GM18868 (cell line): ENCODE measurements around the gene NFYC.
A peak's percentile ranks its signal among the peaks of the same experiment; 100 is the strongest.

Source experiments
- ATAC-seq: cut with Tn5 transposase; IDR thresholded peaks from one replicate; pipeline ENCODE4 v1.9.1; 2021; ENCODE audit warnings: mild to moderate bottlenecking, moderate library complexity; ENCODE audit not compliant: unreplicated experiment

The NFYC gene

DNA sequence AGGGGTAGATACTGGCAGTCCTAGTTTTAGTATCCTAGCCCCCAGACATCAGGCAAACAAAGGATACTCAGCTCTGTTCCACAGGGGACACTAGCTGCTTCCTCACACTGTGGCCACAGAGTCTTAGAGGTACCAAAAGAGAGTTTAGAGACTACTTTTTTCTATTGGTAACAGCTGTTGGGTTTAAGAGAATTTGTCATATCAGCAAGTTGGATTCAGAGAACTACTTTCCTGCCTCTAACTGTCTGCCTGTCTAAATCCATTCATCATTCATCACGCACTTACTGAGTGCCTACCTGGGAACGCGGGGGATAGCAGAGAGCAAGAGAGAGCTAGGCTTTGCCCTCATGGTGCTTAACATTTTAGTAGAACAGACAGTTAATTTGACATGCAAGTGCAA, 65.0 kb downstream of the NFYC start:
- ATAC-seq = no peak

- no peak for ATAC-seq
Measured at GRCh38 chr1:40757084-40757483, 65.6 kb downstream of the NFYC start.

GRCh38 chr1:40758004-40758403, 66.5 kb downstream of the NFYC start:
- no peak for ATAC-seq

DNA sequence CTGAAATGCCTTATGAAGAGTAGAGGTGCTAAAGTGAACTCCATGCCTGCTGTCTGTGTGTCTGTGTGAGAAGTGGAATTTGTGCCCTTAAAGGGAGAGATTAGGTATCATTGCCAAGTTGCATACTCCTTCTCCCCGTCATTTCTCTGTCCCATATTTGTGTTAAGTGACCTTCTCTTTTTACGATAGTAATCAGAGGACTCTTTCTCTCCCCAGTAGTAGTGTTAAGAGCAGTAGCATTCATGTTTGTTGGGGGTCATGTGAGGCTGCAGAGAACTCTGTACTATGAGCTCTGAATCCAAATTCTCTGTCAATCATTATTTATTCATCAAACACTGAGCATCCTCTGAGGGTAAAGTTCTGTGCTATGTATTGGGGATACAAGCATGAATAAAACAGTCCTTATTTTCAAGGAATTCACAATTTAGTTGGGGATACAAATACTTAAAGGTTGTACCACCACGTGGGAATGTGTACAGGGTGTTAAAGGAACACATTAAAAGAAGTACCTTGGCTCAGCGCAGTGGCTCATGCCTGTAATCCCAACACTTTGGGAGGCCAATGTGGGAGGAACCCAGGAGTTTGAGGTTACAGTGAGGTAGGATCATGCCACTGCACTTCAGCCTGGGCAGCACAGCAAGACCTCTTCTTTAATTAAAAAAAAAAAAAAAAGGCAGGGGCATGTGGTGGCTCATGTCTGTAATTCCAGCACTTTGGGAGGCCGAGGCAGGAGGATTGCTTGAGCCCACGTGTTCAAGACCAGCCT, 67.3 kb downstream of the NFYC start:
- no peak for ATAC-seq

- no peak for ATAC-seq
Measured at GRCh38 chr1:40760984-40761383, 69.5 kb downstream of the NFYC start.

DNA sequence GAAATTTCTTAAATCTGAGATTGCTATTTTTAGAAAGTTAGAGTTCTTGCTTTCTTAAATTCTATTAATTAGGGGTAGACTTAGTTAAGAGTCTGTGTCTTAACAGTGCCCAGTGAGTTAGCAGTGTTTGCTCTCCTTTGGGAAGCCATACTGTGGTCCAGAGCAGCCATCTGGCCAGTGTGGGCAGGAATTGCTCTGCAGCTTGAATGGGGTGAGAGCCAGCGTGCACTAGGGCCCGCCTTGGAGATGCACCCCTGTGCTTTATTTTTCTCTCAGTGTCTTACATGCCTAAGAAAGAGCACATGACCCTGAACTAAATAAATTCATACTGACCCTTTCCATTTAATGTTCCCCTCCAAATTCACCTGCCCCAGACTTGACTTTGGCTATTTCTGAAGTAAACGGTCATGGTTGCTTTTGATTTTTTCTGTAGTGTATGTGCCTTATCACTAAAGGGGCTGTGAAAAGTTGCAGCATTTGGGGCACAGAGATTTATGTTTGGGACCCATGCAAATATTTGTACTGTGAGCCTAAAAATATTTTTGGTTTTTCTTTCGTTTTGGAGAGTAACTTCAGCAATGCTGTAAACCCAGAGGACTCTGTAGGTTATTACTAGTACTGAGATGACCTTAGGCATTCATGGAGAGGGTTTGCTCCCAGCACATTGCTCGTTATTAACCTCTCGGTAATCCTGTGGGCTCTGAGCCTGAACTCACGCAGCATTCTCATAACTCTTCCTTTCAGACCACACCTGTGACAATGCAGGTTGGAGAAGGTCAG, 70.8 kb downstream of the NFYC start:
- ATAC-seq = peak; percentile 49

DNA sequence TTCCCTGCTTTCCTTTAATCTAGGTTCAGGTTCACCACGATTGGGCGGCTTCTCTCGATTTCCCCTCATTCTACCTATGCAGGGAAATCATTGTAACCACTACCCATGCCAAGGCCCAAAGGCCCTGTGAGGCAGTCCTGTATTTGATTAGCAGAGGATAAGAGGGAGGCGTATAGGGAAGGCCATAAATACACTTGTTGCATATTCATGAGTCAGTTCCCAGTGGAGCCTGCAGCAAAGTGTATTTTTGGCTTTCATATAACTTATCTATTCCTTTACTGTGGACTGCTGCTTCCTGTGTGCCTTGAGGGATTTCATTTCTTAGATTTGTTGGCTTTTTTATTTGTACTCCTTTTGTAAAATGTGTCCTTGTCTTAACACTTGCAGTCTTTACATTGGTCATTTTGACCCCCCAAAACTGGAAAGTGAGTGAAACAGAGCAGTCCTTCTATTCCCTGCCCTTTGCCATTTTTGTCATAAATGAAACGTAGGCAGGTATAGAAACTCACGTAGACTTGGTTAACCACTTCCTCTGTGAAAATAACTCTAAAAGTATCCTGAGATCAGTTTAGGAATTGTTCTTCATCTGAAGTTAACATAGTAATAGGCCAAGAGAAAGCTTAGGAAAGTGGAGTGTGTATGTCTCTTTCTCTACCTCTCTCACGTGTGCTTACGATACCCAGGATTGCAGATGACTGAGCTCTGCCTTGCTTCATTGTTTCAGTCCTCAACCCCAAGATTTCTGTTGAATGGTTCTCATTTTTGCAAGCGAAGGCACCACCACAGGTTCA, 72.4 kb downstream of the NFYC start:
- ATAC-seq = no peak

DNA sequence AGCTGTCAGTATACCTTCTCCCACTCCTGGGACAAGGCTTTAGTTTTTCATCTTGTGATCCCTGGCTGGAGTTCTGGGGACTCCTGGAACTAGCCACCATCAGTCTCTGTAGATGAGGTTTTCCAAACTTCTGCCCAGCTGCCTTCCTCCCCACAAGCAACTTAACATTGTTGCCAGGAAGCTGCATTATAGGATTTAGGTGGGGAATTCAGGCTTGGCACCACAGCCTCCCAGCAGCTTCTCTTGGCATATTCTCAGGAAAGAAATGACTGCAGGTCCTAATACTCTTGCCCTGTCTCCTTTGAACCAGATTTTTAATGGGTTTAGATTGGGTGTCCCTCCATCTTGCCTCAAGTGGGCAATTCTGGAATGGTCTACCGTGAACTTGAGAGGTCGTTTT, 73.5 kb downstream of the NFYC start:
- no peak for ATAC-seq

- no peak for ATAC-seq
Measured at GRCh38 chr1:40766017-40766416, 74.5 kb downstream of the NFYC start.

DNA sequence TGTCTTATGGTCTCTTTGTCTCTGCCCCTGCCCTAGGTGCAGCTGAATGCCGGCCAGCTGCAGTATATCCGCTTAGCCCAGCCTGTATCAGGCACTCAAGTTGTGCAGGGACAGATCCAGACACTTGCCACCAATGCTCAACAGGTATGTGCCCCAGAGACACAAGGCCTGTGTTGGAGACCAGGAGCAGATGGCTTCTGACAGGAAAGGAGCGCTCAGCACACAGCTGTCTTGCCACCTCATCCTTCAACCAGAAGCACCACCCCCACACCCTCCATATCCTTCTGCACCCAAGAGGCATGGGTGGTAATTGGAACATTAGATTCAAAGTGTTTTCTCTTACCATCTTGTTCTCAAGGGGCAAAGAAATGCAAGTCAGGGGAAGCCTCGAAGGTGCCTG, 75.1 kb downstream of the NFYC start:
- no peak for ATAC-seq

- ATAC-seq = no peak
Measured at GRCh38 chr1:40768146-40768990, 76.9 kb downstream of the NFYC start.

GRCh38 chr1:40769815-40770214, 78.3 kb downstream of the NFYC start:
- no peak for ATAC-seq

GRCh38 chr1:40770296-40771070, 79.0 kb downstream of the NFYC start:
- no peak for ATAC-seq

DNA sequence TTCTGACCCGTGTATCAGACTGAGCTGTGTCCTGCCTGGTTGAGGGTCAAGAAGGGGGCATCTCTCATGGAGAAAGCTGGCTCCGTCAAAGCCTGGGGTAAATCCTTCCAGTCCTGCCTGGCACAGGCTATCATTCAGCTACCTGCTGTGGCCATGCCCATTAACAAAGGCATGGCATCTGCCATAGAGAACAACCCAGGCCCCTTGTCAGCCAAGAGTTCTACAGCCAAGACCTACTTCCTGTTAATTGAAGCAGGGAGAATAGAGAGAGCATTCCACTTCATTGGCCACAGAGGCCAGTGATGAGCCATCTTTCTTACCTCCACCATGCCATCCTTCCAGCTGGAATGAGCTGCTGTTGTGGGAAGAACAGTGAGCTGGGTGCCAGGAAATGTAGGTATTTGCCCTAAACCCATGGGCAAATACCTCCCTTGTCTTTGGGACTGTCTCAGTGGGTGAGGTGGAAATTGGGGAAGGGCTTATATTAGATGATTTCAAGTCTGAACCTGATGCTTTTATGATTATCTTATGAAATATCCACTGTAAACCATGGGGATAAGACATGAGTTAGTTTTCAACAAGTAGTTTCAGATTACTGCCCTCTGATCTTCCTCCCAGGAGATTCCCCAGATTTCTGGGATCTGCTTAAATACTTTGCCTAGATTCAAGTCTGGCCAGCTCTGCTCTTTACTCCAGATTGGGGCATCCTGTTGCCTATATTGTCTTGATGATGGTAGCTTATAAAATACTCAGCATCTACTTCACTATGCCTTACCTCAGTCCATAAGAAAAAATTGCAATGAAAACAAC, 80.8 kb downstream of the NFYC start:
- ATAC-seq = no peak

DNA sequence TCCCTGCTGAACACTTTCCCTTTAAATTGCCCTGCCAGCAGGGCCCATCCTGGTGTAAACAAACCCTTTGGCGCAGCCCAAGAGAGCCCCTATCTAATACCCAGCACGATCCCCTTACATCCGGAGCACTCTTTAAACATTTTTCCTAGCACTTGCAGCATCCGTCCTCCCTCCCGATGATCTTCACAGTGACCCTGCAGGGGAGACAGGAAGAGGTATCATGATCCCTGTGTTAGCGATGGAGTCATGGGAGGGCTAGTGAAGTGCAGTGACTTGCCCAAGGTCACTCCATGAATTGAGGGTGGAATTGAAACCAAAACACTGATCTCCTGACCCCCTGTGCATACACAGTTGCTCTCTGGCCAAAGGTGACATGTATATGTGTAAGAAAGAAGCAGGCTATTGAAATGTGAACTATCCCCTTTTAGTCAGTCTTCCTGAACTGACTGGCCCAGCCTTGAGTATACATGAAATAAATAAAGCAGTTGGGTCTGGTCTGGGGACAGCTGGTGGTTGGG, 82.3 kb downstream of the NFYC start:
- no peak for ATAC-seq

DNA sequence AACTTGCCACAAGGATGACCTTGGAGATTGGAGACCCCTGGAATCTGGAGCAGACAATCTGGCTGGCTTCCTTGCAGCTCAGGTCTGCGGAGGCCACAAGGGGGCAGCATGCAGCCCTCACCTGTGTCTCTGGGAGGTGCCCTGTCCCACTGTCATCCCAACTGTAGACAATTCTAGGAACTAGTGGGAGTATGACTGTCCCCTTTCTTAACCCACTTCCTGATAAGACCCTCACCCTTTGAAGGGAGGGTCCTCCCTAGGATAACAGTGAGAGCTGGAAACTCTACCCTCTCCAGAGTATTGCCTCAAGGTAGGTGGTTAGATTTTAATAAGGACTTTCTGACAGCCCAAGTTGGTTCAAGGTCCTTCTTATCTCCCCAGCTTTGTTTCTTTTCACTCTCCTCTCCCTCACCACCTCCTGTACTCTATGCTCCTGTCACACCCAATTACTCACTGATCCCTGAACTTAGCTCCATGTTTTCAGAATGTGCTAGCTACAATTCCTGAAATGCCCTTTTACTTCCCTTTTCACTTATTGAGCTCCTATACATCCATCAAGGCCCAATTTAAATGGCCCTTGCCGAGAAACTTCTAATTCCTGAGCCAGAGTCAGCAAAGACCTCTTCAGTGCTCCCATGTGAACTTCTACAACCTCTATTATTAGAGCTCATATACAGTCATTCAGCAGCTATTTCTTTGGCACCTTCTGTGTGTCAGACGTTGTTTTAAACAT, 82.9 kb downstream of the NFYC start:
- ATAC-seq = no peak

GRCh38 chr1:40776236-40777072, 85.0 kb downstream of the NFYC start:
- ATAC-seq = no peak
